ENCODE measurements around the gene ZMYM2.
A peak's percentile ranks its signal among the peaks of the same experiment; 100 is the strongest.
"Not testable (repeated sequence)": the region's sequence is repeated elsewhere in the genome, so short reads cannot be mapped to it uniquely, and the experiment has no call there.

ZMYM2 gene

GRCh38 chr13:19962894-19963293 is 4.4 kb downstream of the ZMYM2 start:
- no peak overlapping the region for H3K27ac ChIP-seq
- TF ChIP-seq CTCF (conservative IDR thresholded peaks at IDR 0.05) (no peak), ZFX (IDR thresholded peaks at IDR 0.05) (no peak)

DNA sequence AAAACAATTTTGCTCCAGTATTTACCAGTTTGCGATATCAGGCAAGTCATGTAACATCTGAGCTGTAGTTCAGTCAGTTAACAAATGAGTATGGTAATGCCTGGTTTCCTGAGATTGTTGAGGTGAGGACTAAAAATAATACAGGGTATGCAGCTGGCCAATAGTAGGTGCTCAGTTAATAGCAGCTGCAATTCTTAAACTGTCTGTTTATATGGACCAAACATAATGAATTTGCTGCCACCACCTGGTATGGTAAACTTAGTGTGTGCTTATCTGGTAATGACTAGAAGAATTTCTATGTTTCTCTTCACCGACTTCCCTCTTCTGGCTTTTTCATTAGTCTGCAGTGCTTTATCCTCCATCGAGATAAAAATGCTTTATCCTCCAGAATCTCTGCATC is 9.1 kb downstream of the ZMYM2 start:
- H3K27ac ChIP-seq = no peak overlapping the region
- TF ChIP-seq ZFX (IDR thresholded peaks at IDR 0.05) = no peak
- TF ChIP-seq CTCF (conservative IDR thresholded peaks at IDR 0.05) = no peak; the same call in 1 of the 2 replicates

DNA sequence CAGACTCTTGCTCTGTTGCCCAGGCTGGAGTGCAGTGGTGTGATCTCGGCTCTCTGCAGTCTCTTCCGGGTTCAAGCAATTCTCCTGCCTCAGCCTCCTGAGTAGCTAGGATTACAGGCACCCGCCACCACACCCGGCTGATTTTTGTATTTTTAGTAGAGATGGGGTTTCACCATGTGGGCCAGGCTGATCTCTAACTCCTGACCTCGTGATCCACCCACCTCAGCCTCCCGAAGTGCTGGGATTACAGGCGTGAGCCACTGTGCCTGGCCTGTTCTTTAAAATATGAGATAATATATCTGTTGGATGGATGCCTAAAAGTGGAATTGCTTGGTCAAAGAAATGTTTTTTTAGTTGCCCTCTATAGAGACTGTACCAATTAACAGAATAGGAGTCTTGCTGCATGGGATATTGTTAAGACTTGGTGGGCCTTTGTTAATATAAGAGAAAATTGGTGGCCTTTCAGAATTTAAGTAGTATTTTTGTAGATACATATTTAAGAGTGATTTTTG is 16.0 kb downstream of the ZMYM2 start:
- not testable (repeated sequence) for H3K27ac ChIP-seq

- H3K27ac ChIP-seq = no peak overlapping the region
- TF ChIP-seq ZFX (IDR thresholded peaks at IDR 0.05) (no peak), CTCF (conservative IDR thresholded peaks at IDR 0.05) (no peak)
Observed at GRCh38 chr13:19978831-19979437, 20.4 kb downstream of the ZMYM2 start.

DNA sequence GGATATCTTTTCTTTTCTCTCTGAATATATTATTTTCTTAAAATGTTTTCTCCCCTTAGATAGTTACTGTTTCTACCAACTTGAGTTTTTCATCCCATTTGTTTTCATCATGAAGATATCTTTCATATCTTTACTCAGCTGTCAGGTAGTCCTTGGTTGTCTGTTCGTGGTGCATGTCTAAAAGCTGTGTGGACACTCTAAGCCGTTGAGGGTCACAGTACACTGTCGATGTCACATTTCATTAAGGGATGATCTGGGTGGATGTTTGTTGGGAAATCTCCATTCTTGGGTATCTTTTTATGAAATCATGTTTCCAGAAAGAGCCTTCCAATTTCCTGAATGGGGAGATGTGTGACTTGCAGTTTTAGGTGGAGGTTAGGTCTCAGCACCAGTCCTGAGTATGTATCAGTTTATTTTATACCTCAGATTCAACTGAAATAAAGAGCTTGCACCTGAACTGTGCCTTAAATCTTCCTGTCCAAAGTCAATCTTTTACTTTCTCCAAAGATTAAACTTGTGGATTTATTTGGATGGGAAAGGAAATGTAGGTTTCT is 23.2 kb downstream of the ZMYM2 start:
- no peak overlapping the region for H3K27ac ChIP-seq
- TF ChIP-seq CTCF (conservative IDR thresholded peaks at IDR 0.05) (no peak), ZFX (IDR thresholded peaks at IDR 0.05) (no peak)

DNA sequence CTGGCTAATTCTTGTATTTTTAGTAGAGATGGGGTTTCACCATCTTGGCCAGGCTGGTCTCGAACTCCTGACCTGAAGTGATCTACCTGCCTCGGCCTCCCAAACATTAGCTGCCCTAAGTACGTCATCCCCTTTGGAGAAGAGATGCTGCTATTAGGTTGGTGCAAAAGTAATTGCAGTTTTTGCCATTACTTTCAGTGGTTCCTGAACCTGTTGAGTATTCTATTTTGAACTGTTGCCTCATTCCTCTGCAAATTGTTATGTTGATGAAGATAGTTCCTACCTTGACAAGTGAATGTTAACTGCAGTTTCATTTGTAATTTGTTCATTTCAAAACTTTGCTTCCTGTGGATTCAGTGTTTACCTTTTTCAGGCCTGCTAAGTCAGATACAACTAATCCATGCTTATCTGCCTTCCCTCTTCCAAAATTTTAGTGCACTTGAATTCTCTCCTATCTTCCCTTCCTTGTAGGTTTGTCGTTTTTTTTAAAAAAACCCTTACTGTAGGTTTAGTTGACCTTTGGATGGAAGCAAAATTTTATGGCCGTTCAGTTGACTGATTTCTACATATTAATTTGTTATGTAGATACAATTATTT is 24.0 kb downstream of the ZMYM2 start:
- H3K27ac ChIP-seq = no peak overlapping the region
- TF ChIP-seq ZFX (IDR thresholded peaks at IDR 0.05) = no peak
- no peak for TF ChIP-seq CTCF (conservative IDR thresholded peaks at IDR 0.05)

- TF ChIP-seq ZFX (IDR thresholded peaks at IDR 0.05) (no peak), CTCF (conservative IDR thresholded peaks at IDR 0.05) (peak; percentile 79)
- H3K27ac ChIP-seq = no peak overlapping the region
Observed at GRCh38 chr13:19984430-19985218, 26.1 kb downstream of the ZMYM2 start.
